GM23338 (cell line): ENCODE measurements around the gene DNAH17. TPM values are rescaled to one million over a fixed set of nuclear protein-coding genes. Genes with fewer than 3 reads are reported as not detected.

ENCODE experiments used
- ATAC-seq: fragments of 200-7000 bp; cut with Tn5 transposase; 3 replicates; pipeline ENCODE4 v1.9.1; 2020
- DNase-seq: peaks from one replicate; pipeline ENCODE4 v3.0.0-alpha.2; 2015; ENCODE audit warnings: low spot score
- H2AFZ ChIP-seq: fragments of 200-600 bp; sonication (generic); 2 replicates; pipeline ENCODE4 v1.8.0; 2016; ENCODE audit warnings: antibody characterized with exemption, mild to moderate bottlenecking, moderate library complexity
- H3F3A ChIP-seq: fragments of 200-600 bp; sonication (generic); replicated peaks from 2 replicates; pipeline ENCODE4 v1.8.0; 2017; ENCODE audit warnings: antibody characterized with exemption, mixed run types, low read depth
- H3K27ac ChIP-seq: fragments of 200-600 bp; sonication (generic); 2 replicates; pipeline ENCODE4 v1.6.1; 2016; ENCODE audit warnings: low read depth
- H3K27me3 ChIP-seq: fragments of 200-600 bp; sonication (generic); 2 replicates; pipeline ENCODE4 v1.8.0; 2016; ENCODE audit warnings: mild to moderate bottlenecking, mixed run types, moderate library complexity; ENCODE audit not compliant: insufficient read depth
- H3K36me3 ChIP-seq: fragments of 200-600 bp; sonication (generic); 2 replicates; pipeline ENCODE4 v1.8.0; 2016; ENCODE audit warnings: mild to moderate bottlenecking; ENCODE audit not compliant: insufficient read depth
- H3K4me1 ChIP-seq: fragments of 200-600 bp; sonication (generic); 2 replicates; pipeline ENCODE4 v1.8.0; 2016; ENCODE audit warnings: mild to moderate bottlenecking, moderate library complexity; ENCODE audit not compliant: insufficient read depth
- H3K4me2 ChIP-seq: fragments of 200-600 bp; sonication (generic); 2 replicates; pipeline ENCODE4 v1.7.1; 2017; ENCODE audit warnings: mixed run types
- H3K4me3 ChIP-seq: fragments of 200-600 bp; sonication (generic); 2 replicates; pipeline ENCODE4 v1.6.1; 2016; ENCODE audit warnings: mixed run types
- H3K79me2 ChIP-seq: fragments of 200-600 bp; sonication (generic); replicated peaks from 2 replicates; pipeline ENCODE4 v1.8.0; 2017; ENCODE audit warnings: mild to moderate bottlenecking; ENCODE audit not compliant: insufficient read depth
- H3K9me2 ChIP-seq: fragments of 200-600 bp; sonication (generic); 2 replicates; pipeline ENCODE4 v1.8.0; 2017; ENCODE audit not compliant: insufficient read depth
- H4K20me1 ChIP-seq: fragments of 200-600 bp; sonication (generic); replicated peaks from 2 replicates; pipeline ENCODE4 v1.8.0; 2017; ENCODE audit warnings: mild to moderate bottlenecking; ENCODE audit not compliant: insufficient read depth
- H3K27ac Mint-ChIP-seq: 2 replicates; pipeline ENCODE4 v1.8.0; 2020; ENCODE audit warnings: inconsistent platforms, mild to moderate bottlenecking, moderate library complexity, mixed read lengths
- H3K27me3 Mint-ChIP-seq: 3 replicates; pipeline ENCODE4 v1.8.0; 2022; ENCODE audit warnings: low read depth, mild to moderate bottlenecking, moderate library complexity, mixed read lengths, inconsistent platforms; ENCODE audit not compliant: insufficient read depth, poor library complexity
- H3K36me3 Mint-ChIP-seq: 3 replicates; pipeline ENCODE4 v1.8.0; 2021; ENCODE audit warnings: low read depth, mild to moderate bottlenecking, inconsistent platforms, moderate library complexity, mixed read lengths
- H3K4me1 Mint-ChIP-seq: 3 replicates; pipeline ENCODE4 v1.8.0; 2020; ENCODE audit warnings: mild to moderate bottlenecking, inconsistent platforms, mixed read lengths
- H3K4me3 Mint-ChIP-seq: 3 replicates; pipeline ENCODE4 v1.8.0; 2021; ENCODE audit warnings: moderate library complexity, mild to moderate bottlenecking, inconsistent platforms, mixed read lengths
- H3K9me3 Mint-ChIP-seq: 3 replicates; pipeline ENCODE4 v1.8.0; 2020; ENCODE audit warnings: moderate library complexity, mild to moderate bottlenecking, inconsistent platforms, mixed read lengths
- CTCF ChIP-seq, 2 experiments: fragments of 200-600 bp in 1 of 2; sonication (generic) in 1 of 2; conservative IDR thresholded peaks; 2 replicates each; pipeline versions ENCODE4 v1.5.1 to v1.6.1; 2016 to 2017; ENCODE audit warnings: antibody characterized with exemption in 2 of 2, low read depth in 2 of 2, mild to moderate bottlenecking in 2 of 2, moderate library complexity in 1 of 2
- EZH2phosphoT487 ChIP-seq: fragments of 200-600 bp; sonication (generic); IDR thresholded peaks from one replicate; pipeline ENCODE4 v1.8.1; 2018; ENCODE audit warnings: antibody characterized with exemption; ENCODE audit not compliant: unreplicated experiment
- JUNB ChIP-seq: IDR thresholded peaks from one replicate; pipeline ENCODE4 v1.6.1; 2016; ENCODE audit warnings: antibody characterized with exemption; ENCODE audit not compliant: unreplicated experiment
- POLR2AphosphoS5 ChIP-seq: IDR thresholded peaks from 2 replicates; pipeline ENCODE4 v1.6.1; 2016; ENCODE audit warnings: antibody characterized with exemption, low read depth
- STAT1 ChIP-seq: IDR thresholded peaks from one replicate; pipeline ENCODE4 v1.6.1; 2016; ENCODE audit warnings: antibody characterized with exemption; ENCODE audit not compliant: unreplicated experiment
- ZNF331 ChIP-seq: fragments of 250-450 bp; sonication (Bioruptor Pico); IDR thresholded peaks from 2 replicates; pipeline ENCODE4 v1.5.0; 2020; ENCODE audit warnings: low read depth, mild to moderate bottlenecking, moderate library complexity
- polyA plus RNA-seq: library from polyadenylated mRNA; unstranded; fragments of >200 nt; fragmentation: Nextera tagmentation; extraction: Ambion mirVana; gene quantifications from 2 replicates; pipeline ENCODE4 v1.2.1, GENCODE V29; 2016
- total RNA-seq: library from RNA; depleted of rRNA; stranded (reverse); fragments of >200 nt; shearing (Covaris generic); gene quantifications from 2 replicates; pipeline ENCODE4 v1.2.3, GENCODE V29; 2014
- TF ChIP-seq, protein P1 (sequence below): fragments of 250-450 bp; sonication (Bioruptor Pico); IDR thresholded peaks from 2 replicates; pipeline ENCODE4 v1.5.0; 2020; ENCODE audit warnings: mild to moderate bottlenecking, moderate library complexity

The DNAH17 gene
- total and polyA plus RNA-seq, 2 experiments from 2014 or later = 0.59 to 2.0 TPM

DNA sequence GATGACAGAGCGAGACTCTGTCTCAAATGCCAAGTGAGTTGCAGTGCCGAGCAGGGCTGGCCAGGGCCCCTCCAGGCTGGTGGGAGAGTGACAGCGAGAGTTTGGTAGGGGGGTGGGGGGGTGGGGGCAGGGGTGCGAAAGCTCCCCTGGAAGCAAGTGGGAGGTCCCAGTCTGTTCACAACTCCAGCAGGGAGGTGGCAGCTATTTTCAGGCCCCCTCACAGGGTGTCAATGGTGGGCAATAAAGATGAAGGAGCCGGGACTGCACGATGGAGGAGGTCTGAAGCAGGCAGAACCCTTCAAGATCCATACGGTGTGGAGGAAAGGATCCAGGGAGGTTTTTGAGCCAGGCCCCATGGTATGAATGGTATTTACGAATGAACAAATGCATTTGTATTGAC is 115.0 kb downstream of the DNAH17 start (continued):
- TF ChIP-seq, protein P1, sequence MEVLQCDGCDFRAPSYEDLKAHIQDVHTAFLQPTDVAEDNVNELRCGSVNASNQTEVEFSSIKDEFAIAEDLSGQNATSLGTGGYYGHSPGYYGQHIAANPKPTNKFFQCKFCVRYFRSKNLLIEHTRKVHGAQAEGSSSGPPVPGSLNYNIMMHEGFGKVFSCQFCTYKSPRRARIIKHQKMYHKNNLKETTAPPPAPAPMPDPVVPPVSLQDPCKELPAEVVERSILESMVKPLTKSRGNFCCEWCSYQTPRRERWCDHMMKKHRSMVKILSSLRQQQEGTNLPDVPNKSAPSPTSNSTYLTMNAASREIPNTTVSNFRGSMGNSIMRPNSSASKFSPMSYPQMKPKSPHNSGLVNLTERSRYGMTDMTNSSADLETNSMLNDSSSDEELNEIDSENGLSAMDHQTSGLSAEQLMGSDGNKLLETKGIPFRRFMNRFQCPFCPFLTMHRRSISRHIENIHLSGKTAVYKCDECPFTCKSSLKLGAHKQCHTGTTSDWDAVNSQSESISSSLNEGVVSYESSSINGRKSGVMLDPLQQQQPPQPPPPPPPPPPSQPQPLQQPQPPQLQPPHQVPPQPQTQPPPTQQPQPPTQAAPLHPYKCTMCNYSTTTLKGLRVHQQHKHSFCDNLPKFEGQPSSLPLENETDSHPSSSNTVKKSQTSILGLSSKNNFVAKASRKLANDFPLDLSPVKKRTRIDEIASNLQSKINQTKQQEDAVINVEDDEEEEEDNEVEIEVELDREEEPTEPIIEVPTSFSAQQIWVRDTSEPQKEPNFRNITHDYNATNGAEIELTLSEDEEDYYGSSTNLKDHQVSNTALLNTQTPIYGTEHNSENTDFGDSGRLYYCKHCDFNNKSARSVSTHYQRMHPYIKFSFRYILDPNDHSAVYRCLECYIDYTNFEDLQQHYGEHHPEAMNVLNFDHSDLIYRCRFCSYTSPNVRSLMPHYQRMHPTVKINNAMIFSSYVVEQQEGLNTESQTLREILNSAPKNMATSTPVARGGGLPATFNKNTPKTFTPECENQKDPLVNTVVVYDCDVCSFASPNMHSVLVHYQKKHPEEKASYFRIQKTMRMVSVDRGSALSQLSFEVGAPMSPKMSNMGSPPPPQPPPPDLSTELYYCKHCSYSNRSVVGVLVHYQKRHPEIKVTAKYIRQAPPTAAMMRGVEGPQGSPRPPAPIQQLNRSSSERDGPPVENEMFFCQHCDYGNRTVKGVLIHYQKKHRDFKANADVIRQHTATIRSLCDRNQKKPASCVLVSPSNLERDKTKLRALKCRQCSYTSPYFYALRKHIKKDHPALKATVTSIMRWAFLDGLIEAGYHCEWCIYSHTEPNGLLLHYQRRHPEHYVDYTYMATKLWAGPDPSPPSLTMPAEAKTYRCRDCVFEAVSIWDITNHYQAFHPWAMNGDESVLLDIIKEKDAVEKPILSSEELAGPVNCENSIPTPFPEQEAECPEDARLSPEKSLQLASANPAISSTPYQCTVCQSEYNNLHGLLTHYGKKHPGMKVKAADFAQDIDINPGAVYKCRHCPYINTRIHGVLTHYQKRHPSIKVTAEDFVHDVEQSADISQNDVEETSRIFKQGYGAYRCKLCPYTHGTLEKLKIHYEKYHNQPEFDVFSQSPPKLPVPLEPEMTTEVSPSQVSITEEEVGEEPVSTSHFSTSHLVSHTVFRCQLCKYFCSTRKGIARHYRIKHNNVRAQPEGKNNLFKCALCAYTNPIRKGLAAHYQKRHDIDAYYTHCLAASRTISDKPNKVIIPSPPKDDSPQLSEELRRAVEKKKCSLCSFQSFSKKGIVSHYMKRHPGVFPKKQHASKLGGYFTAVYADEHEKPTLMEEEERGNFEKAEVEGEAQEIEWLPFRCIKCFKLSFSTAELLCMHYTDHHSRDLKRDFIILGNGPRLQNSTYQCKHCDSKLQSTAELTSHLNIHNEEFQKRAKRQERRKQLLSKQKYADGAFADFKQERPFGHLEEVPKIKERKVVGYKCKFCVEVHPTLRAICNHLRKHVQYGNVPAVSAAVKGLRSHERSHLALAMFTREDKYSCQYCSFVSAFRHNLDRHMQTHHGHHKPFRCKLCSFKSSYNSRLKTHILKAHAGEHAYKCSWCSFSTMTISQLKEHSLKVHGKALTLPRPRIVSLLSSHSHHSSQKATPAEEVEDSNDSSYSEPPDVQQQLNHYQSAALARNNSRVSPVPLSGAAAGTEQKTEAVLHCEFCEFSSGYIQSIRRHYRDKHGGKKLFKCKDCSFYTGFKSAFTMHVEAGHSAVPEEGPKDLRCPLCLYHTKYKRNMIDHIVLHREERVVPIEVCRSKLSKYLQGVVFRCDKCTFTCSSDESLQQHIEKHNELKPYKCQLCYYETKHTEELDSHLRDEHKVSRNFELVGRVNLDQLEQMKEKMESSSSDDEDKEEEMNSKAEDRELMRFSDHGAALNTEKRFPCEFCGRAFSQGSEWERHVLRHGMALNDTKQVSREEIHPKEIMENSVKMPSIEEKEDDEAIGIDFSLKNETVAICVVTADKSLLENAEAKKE (CRISPR knock-in tag) = no peak
- TF ChIP-seq STAT1 (no peak), CTCF (conservative IDR thresholded peaks at IDR 0.05; ENCODE audit: low read depth in 2 of 2) (no peak), POLR2AphosphoS5 (no peak), JUNB (no peak)

- H4K20me1 ChIP-seq = no peaks in the 10 kb centered on the region
- Mint-ChIP-seq H3K36me3 (no peaks in the 10 kb centered on the region), H3K4me3 (no peak overlapping the region), H3K4me1 (0 out of 3 replicates have a peak, but pooled peaks cover 5% of the 10 kb centered on the region), H3K27ac (no peak overlapping the region), H3K9me3 (peaks cover 9% of the 10 kb centered on the region; the same call in 2 of the 3 replicates), H3K27me3 (peaks cover 7% of the 10 kb centered on the region)
- H3F3A ChIP-seq = no peaks in the 10 kb centered on the region
- H3K4me3 ChIP-seq = no peak overlapping the region
- no peak overlapping the region for H3K4me2 ChIP-seq
- H3K9me2 ChIP-seq = no peaks in the 10 kb centered on the region
- DNase-seq (no peak), ATAC-seq (no peak)
- H3K4me1 ChIP-seq = no peaks in the 10 kb centered on the region
- no peaks in the 10 kb centered on the region; the same call in 1 of the 2 replicates for H3K36me3 ChIP-seq
- no peaks in the 10 kb centered on the region for H3K27me3 ChIP-seq
- H3K27ac ChIP-seq = no peak overlapping the region
- no peaks in the 10 kb centered on the region for H3K79me2 ChIP-seq
- no peak overlapping the region for H2AFZ ChIP-seq
- TF ChIP-seq ZNF331 (CRISPR knock-in tag) (no peak), EZH2phosphoT487 (no peak), STAT1 (no peak)
- TF ChIP-seq, protein P1 (CRISPR knock-in tag) = no peak
These were observed 115.5 kb downstream of the DNAH17 start for GRCh38 chr17:78461799-78462053.
